Upper lobe of left lung (tissue), 4 donors: Measurements from ENCODE around the gene PISD.

Source experiments
- POLR2A ChIP-seq, 4 donors: fragments of 450-650 bp; IDR thresholded peaks; one replicate each; pipeline ENCODE4 v1.5.1; 2016 to 2017; ENCODE audit warnings: antibody characterized with exemption in 4 of 4, mild to moderate bottlenecking in 2 of 4
- TF ChIP-seq, protein P1 (sequence below), 6 experiments: fragments of 450-650 bp in 4 of 6; fragments of 200-600 bp in 2 of 6; sonication (generic) in 2 of 6; IDR thresholded peaks; one replicate each; pipeline ENCODE4 v1.5.1; 2016 to 2019; ENCODE audit warnings: antibody characterized with exemption in 6 of 6

DNA sequence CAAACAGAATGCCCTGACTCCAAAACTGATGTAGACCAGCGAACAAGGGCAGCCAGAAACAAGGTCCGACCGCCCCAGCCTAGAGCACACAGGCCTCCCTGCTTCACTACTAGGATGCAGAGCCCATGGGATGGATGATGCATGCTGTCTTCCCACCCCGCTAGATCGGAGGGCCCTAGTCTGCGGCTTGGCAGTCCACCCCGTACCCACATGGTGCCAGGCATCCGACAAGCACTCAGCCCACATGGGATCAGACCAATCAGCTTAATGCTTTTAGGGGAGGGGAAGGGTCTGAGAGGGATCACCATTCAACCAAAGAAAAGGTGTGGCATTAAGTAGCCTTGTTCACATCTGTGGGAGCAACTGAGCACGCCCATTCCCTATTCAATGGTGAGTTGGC is 30.6 kb downstream of the PISD start:
- TF ChIP-seq, protein P1, sequence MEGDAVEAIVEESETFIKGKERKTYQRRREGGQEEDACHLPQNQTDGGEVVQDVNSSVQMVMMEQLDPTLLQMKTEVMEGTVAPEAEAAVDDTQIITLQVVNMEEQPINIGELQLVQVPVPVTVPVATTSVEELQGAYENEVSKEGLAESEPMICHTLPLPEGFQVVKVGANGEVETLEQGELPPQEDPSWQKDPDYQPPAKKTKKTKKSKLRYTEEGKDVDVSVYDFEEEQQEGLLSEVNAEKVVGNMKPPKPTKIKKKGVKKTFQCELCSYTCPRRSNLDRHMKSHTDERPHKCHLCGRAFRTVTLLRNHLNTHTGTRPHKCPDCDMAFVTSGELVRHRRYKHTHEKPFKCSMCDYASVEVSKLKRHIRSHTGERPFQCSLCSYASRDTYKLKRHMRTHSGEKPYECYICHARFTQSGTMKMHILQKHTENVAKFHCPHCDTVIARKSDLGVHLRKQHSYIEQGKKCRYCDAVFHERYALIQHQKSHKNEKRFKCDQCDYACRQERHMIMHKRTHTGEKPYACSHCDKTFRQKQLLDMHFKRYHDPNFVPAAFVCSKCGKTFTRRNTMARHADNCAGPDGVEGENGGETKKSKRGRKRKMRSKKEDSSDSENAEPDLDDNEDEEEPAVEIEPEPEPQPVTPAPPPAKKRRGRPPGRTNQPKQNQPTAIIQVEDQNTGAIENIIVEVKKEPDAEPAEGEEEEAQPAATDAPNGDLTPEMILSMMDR (IDR thresholded peaks at IDR 0.05): no peak
- TF ChIP-seq POLR2A (IDR thresholded peaks at IDR 0.05): no peak
